Activated CD4-positive, alpha-beta T cell treated with anti-CD3 and anti-CD28 coated beads, Interleukin-2, amount 50 U/mL, for 1 hour (primary cell): ENCODE results near the gene CDC42.

ENCODE experiments used
- DNase-seq: peaks from one replicate; pipeline ENCODE4 v3.0.0-alpha.2; 2020

Gene CDC42

GRCh38 chr1:22132517-22133235, 80.2 kb downstream of the CDC42 start:
- no peak for DNase-seq

GRCh38 chr1:22133247-22133930, 80.9 kb downstream of the CDC42 start:
- no peak for DNase-seq

GRCh38 chr1:22133931-22134324, 81.4 kb downstream of the CDC42 start:
- DNase-seq: no peak

- DNase-seq: no peak
Observed at GRCh38 chr1:22137004-22137720, 84.7 kb downstream of the CDC42 start.

- DNase-seq: no peak
Observed at GRCh38 chr1:22139066-22139594, 86.6 kb downstream of the CDC42 start.

- no peak for DNase-seq
Observed at GRCh38 chr1:22139817-22140216, 87.3 kb downstream of the CDC42 start.
